GM19238 (cell line): ENCODE results near the gene THOC5.
"Not testable (repeated sequence)": the region's sequence is repeated elsewhere in the genome, so short reads cannot be mapped to it uniquely, and the experiment has no call there.

Experiments
- DNase-seq: peaks from one replicate; pipeline ENCODE4 v3.0.0; 2011; ENCODE audit warnings: low spot score; ENCODE audit not compliant: insufficient read length

THOC5 gene

DNA sequence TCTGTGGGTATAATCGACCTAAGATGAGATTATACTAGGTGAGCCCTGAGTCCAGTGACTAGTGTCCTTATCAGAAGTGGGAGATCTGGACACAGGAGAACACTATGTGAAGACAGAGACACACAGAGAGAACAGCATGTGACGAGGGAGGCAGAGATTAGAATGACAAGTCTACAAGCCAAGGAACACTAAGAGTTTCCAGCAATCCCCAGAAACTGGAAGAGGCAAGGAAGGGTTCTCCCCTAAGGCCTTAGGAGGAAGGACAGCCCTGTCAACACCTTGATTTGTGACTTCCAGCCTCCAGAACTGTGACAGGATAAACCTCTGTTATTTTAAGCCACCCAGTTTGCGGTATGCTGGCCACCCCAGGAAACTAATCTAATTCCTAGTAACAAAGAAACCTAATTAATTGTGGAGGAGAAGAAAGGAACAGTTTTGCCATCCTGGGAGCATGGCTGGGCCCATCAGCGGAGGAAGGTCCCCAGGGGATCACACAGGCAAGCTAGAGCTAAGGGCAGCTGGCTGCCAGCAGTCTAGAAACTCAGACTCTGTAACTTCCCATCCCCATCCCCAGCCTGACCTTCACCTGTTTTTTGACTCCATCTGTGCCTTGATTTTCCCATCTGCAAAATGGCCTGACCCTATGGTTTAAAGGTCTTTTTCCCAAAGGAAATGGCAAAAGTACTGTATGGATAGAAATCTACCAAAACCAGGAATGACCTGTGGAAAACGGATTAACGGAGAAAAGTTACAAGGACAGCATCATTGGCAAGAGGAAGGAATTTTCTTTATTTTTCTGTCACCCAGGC lies 10.3 kb upstream of the THOC5 start:
- DNase-seq, result no peak

DNA sequence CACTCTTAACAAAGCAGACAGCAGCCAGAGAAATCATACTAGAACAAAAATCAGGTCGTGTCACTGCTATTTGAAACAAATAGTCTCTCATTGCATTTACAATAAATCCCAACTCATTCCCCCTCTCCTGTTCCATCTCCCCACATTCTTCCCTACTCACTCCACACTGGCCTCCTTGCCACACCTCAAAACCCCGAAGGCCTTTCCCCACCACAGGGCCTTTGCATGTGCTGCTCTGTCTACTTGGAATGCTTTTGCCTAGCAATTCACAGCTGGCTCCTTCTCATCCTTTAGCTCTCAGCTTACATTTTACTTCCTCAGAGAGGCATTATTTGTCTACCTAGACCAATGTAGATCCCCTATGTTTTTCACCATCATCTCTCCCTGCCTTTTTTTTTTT lies 6.3 kb upstream of the THOC5 start:
- no peak for DNase-seq

DNA sequence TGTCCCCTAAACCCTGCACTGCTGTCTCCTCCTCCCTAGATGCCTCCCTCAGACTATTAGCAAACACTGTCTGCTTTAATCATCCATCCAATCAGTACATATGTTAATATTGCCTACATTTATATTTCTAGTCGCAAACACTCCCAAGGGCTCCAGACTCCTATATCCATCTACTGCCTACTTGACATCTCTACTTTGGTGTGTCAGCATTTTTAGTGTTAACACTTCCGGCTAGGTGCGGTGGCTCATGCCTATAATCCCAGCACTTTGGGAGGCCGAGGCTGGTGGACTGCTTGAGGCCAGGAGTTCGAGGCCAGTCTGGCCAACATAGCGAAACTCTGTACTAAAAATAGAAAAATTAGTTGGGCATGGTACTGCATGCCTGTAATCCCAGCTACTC lies 5.5 kb upstream of the THOC5 start:
- no peak for DNase-seq

DNA sequence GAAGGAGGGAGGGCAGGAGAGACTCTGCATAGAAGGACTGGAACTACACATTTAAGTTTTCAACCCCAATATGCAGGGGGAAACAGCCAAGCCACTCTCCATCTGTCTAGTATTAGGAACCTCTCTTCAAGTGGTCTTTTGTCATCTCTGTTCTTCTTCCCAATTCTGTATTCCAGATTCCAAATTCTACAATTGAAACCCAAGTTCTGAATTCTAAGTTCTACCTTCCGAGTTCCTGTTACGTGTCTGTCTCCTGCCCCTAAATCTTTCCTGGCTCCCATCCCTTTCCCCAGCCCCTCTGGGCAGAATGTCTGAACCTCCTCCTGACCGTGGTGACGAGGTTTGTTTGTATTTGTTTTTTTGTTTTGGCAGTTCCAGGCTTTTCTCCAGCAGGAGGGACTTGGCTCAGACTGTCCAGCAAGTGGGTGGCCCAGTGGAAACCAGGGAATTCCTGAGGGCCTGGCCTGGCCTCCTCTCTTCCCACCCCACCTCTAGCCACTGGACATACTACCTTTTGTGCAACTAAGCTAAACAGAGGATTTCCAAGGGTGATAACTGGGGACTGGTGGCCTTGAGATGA lies 1.6 kb upstream of the THOC5 start:
- DNase-seq, result no peak

DNA sequence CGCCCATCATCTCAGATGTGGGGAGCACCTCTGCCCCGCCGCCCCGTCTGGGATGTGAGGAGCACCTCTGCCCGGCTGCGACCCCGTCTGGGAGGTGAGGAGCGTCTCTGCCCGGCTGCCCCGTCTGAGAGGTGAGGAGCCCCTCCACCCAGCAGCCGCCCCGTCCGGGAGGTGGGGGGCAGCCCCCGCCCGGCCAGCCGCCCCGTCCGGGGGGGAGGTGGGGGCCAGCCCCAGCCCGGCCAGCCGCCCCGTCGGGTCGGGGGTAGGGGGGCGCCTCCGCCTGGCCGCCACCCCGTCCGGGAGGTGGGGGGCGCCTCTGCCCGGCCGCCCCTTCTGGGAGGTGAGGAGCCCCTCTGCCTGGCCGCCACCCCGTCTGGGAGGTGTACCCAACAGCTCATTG lies 1.2 kb downstream of the THOC5 start:
- not testable (repeated sequence) for DNase-seq

DNA sequence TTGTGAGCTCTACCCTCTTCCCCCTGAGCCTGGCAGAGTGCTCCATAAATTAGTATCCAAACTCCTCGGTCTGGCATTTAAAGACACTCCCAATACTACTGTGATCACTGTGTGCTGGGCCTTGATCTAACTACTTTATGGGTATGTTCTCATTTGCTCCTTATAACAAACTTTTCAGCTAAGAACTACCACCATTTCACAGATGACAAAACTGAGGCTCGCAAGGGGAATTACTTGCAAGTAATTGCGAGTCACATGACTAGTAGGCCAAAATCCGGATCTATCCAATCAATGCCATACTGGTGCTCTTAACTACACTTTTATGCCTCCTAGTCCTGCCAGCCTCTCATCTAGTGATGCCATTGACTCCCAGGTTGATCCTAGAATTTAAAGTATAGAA lies 3.6 kb downstream of the THOC5 start:
- DNase-seq, result no peak

DNA sequence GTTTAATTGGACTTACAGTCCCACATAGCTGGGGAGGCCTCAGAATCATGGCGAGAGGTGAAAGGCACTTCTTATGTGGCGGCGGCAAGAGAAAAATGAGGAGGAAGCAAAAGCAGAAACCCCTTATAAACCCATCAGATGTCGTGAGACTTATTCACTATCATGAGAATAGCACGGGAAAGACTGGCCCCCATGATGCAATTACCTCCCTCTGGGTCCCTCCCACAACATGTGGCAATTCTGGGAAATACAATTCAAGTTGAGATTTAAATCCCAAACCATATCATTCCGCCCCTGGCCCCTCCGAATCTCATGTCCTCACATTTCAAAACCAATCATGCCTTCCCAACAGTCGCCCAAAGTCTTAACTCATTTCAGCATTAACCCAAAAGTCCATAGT lies 8.5 kb downstream of the THOC5 start:
- DNase-seq, result not testable (repeated sequence)

DNA sequence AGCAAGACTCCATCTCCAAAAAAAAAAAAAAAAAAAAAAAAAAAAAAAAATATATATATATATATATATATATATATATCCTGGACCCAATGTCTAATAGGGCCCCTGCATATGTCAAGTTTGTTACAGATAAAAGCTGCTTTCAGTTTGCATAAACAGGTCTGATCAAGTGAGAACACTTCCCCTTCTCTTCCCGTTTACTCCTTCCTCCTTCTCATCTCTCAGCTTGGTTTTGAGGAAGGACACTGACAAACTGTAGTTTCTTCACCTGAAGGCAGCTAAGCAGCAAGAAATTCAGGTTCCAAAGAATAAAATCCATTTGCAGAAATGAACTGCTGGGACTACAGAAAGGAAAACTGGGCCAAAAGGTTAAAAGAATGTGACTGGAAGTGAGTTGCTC lies 11.7 kb downstream of the THOC5 start:
- no peak for DNase-seq

DNA sequence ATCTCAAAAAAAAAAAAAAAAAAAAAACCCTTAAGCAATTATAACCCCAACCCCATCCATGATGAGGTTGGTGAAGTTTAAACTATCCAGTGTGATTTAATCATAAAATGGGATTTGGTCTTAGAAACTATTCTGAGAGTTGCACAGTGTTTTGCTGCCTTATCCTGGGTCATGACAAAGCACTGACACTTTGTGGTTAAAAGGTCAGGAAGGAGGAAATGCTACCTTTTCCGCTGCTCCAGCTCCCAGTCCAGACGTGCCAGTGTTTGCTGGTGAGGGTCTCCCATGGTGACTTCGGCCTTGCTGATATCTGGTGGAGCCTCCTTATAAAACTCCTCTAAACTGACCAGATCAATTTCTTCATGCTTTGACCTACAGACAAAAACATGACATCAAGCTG lies 14.5 kb downstream of the THOC5 start:
- DNase-seq, result no peak

DNA sequence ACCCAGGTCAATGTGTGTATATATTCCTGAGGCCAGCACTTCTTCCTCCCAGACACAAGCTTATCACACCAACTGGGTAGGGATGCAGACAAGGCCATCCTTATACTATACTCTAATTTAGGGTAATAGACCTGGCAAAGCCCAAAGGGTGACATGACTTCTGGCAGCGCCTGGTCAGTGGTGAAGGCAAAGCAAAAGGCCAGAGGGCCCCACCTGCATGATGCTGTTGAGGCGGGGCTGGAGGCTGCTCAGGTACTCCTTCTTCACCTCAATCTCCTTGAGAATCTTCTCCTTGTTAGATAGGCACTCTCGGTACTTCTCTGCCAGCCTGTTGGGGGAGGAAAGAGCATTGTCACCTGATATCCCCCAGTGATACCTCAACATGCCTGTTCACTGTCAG lies 17.1 kb downstream of the THOC5 start:
- DNase-seq, result no peak

DNA sequence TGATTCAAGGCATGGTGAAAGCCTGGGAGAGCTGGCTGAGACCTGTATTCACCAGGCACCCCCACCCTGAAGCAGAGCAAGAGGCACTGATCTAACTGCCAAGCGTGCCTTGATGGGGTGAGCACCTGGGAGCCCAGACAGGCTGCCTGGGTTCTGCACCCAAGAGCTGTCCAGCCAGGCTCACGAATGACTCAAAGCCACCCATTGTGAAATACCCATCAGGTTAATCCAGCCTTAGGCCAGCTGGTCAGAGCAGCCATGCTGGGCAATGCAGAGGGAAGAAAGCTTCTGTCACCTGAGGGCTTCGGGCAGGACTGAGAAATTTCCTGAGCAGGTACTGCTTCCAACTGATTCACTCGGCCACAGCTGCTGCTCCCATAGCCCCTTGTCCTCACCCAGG lies 22.1 kb downstream of the THOC5 start:
- DNase-seq, result no peak

DNA sequence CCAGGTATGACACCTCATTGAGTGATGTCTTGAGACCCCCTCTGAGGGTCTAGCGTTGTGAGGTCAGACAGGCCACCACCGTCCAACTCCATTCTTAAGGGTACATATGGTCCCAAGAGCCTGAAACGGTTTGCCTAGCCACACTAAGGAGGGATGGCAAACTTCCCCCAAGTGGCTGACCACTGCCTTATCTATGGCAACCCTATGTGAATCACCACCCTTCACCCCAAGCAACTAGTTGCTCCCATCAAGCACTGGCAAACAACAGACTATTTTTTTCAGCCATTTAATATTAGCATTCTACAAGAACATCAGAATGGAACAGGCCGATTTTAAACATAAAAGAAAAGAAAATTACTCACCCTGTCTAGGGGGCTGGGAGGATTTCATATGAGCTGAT lies 22.8 kb downstream of the THOC5 start:
- DNase-seq, result no peak

DNA sequence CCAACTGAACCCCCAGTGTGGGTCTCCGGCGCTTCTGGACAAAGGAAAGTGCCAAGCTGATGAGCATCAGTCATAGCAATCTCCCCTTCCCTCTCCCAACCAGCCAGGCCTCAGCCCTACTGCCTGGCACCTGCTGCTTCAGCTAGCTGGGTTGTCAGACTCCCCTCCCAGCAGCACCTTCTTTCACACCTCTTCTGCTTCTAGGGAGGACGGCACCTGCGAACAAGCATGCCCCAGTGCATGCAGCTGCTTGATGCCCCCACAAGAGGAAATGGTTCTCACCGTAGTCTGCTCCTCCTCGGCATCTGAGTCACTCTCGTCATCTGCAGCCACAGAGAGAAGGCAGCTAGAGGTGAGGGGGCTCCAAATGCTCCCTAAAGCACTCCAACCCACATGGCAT lies 25.4 kb downstream of the THOC5 start:
- no peak for DNase-seq

DNA sequence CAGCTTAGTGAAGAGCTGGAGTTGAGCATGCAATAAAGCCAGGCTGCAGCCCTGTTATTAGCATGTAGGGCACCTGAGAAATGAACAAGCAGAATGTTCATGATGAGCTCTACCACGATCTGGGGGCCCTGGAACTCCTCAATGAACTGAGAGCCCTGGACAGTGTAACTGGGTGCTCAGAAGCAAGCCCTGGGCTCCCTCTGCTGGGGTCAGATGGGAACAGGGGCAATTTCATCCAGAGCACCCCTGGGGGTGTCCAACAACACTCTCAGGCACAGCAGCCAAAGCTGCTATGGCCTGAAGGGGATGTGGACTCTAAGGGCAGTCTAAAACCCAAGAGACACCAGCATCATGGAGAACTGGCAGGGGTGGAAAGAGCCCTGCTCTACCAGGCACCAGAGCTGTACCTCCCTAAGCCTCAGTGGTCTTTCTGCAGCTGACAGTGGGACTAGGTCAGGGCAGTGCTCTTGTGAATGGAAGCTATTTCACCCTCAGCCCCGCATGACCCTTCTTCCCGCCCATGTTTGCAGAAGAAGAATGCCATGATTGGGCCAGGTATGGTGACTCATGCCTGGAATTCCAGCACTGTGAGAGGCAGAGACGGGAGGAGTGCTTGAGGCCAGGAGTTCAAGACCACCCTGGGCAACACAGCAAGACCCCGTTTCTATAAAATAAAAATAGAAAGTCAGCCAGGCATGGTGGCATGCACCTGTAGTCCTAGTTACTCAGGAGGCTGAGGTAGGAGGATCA lies 28.9 kb downstream of the THOC5 start:
- DNase-seq, result peak; percentile 20

DNA sequence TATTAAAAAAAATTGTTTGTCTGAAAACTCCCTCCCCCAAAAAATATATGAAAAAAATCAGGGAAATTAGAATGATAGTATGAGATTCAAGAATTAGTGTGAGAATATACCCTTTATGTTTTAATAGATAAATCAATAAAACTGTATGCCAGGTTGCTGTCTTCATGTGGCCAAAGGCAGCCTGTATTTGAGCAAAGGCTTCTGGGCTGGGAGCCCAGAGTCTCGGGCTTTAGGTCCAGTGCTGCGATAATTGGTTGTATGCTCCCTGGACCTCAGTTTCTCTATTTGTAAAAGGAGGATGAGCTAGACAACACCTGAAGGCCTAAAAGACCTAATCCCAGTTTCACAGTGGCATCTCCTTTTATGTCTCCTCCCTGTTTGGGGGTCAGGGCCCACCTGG lies 29.8 kb downstream of the THOC5 start:
- no peak for DNase-seq

DNA sequence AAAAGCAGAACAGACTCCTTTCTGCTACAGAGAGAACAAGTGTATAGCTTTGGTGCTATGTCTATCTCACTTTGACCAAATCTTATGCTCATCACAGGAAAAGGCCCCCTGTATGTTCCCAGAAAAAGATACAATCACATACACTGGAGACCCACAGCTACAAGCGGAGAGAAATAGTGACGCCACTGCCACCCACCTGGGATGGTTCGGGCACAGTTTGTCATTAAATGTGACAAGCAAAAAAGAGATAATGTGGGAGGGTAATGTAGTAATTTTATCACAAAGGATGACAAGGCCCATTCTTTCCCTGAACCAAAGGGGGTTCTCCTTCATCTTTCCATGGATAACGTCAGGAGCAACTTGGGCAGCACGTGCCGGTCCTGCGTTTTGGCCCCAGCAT lies 32.0 kb downstream of the THOC5 start:
- DNase-seq, result no peak

DNA sequence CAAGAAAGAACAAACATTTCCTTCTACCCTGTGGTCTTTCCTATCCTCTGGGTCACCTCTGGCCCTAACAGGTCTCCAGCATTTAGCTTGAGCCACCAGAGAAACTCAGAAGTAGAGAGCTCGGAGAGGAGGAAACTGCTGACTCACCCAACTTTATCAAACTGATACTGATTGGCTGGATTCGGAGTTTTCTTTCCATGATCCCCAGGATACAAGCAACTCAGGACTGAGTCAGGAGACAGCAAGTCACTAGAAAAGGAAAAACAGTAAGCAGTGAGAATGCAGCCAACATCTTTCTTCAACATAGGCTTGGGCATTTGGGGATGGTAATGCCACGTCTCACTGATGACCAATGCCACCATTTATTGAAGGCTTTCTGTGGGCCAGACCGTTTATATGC lies 32.7 kb downstream of the THOC5 start:
- no peak for DNase-seq

DNA sequence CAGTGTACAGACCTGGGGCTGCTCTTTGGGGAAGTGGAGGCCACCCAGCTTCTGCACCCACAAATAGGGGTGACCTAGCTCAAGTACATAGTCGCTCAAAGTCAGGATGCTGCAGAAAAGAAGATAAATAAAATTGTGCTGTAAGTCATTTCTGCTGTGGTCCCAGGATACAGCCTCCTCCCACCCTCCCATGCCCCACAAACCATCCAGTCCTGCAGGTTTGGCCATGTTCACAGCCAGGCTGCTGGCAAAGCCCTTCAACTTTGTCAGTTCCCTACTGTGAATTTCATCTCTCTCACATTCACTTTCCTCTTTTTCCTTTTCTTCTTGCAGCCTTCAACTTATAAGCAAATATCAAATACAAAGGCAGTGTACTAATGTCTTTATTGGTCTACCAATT lies 33.6 kb downstream of the THOC5 start:
- no peak for DNase-seq

DNA sequence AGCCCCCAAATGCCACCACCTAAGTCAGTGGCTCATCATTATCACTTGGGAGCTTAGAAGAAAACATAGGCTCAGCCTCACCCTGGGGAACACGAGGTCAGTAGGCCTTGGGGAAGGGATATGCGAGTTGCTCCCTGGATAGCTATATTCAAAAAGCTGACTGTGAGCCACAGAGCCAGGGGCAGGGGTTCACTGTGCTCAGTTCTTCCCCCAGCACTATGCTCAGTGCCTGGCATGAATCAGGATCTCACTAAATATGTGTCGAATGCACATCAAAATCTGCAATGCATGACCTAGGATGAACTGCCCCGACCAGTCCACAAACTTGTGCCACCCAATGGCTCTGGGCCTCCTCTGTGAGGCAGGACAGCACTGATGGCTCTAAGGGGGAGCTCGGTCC lies 35.1 kb downstream of the THOC5 start:
- DNase-seq, result no peak

DNA sequence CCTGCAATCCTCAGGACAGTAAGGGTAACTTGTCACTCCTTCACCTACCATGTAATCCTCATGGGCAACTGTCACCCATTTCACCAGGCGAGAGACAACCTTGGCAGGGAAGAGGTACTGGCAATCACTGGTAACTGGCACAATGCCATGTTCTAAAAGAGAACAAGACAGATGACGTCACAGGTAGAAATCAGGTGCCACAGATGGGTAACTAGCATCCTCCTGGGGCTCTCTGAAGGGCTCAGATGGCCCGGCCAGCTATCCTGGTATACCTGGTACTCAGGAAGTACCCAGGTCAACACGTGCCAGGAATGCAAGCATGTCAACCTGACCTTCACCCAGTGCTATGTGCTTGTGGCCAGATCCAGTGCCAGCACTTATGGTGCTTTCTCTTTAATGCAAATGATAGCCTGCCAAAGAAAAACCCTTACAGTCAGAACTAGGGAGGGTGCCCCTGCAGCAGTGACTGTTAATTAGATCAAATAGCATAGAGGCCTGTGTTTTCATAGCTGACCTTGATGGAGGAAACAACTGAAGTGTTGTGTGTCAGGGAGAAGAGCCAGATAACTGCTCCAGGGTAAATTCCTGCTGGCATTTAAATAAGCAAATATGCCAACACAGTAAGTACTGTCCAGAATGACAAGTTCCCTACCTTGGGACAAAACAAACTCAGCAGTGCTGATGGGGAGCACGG lies 36.2 kb downstream of the THOC5 start:
- no peak for DNase-seq

DNA sequence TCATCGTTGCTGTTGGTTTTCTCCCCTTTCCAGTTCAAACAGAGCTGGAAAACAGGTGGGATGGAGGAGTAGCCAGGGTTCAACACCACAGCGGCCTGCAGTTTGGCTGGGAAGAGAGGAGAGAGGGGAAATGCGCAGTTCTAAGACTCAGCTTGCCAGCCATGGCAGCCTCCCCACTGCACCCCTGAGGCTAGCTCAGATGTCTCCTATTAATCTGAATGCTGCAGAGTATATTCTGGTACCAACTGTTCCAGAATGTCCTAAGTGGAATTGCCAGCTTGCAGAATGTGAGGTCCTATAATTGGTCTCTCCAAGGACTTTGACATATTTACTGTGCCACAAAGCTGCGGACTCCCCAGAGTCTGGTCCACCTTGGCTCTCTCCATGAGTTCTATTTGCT lies 41.5 kb downstream of the THOC5 start:
- DNase-seq, result no peak
